ENCODE results near the gene CASK. TPM values are rescaled to one million over a fixed set of nuclear protein-coding genes. Genes with fewer than 3 reads are reported as not detected.

CASK gene
- total RNA-seq, 1 experiment from 2014 or later, result 29.4 TPM

DNA sequence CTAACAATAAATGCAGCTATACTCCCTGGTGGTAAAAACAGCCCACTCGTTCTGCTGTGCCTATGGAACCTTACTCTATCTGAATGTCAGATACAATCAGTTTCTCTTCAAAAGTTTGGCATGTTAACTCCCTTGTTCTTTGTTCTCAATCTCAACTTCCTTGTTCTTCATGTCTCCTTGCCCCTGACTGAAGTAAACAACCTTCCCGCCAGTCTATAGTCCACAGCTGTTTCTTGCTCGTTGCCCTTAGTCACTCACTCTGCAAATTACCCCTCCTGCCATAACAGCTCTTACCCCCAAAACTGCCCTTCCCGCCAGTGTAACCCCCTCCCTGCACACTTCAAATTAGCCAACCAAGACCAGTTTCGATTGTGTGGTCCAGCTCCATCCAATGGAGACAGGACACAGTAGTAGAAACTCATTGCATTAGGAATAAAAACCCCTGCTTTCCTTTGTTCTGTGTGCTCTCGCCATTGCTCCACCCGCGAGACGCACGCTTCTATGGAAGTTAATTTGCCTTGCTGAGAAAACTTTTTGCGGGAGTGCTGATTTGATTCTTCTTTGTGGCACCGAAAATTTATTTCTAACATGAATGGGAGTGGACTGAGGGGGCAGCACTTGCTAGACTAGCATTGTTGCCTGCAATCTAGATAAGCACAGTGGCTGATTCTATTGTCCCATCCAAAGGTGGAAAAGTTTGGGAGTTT lies 206.4 kb downstream of the CASK start:
- no peak for DNase-seq
- TF ChIP-seq, protein P1, sequence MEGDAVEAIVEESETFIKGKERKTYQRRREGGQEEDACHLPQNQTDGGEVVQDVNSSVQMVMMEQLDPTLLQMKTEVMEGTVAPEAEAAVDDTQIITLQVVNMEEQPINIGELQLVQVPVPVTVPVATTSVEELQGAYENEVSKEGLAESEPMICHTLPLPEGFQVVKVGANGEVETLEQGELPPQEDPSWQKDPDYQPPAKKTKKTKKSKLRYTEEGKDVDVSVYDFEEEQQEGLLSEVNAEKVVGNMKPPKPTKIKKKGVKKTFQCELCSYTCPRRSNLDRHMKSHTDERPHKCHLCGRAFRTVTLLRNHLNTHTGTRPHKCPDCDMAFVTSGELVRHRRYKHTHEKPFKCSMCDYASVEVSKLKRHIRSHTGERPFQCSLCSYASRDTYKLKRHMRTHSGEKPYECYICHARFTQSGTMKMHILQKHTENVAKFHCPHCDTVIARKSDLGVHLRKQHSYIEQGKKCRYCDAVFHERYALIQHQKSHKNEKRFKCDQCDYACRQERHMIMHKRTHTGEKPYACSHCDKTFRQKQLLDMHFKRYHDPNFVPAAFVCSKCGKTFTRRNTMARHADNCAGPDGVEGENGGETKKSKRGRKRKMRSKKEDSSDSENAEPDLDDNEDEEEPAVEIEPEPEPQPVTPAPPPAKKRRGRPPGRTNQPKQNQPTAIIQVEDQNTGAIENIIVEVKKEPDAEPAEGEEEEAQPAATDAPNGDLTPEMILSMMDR (conservative IDR thresholded peaks at IDR 0.05), result no peak
- TF ChIP-seq EZH2 (IDR thresholded peaks at IDR 0.05; ENCODE audit: low read depth), result no peak
- H3K4me2 ChIP-seq, result no peak overlapping the region
- H3K27me3 ChIP-seq (ENCODE audit: insufficient read depth, low read depth), result no peaks in the 10 kb centered on the region
- CTCF ChIA-PET, result no interaction called here
- no peak overlapping the region for H3K4me3 ChIP-seq
- no peaks in the 10 kb centered on the region for H3K79me2 ChIP-seq (ENCODE audit: low read depth)
- no peaks in the 10 kb centered on the region for H3F3A ChIP-seq (ENCODE audit: insufficient read depth, low read depth)
- no peak overlapping the region for H3K27ac ChIP-seq
- no peaks in the 10 kb centered on the region for H3K9me3 ChIP-seq (ENCODE audit: insufficient read depth, low read depth)
- intact Hi-C loops (cut with micrococcal nuclease; ENCODE audit: unreplicated experiment), result no loop called here
- no peaks in the 10 kb centered on the region for H4K20me1 ChIP-seq (ENCODE audit: insufficient read depth)
- H3K9me2 ChIP-seq (ENCODE audit: insufficient read depth), result no peaks in the 10 kb centered on the region
- no TSS peak for BruUV-seq (replicated peaks)
- no peaks in the 10 kb centered on the region for H3K4me1 ChIP-seq (replicated peaks; ENCODE audit: insufficient read depth)
- H2AFZ ChIP-seq, result no peak overlapping the region
- POLR2A ChIA-PET (ENCODE audit: unreplicated experiment), result no interaction called here
- H3K36me3 ChIP-seq (ENCODE audit: low read depth), result no peaks in the 10 kb centered on the region

DNA sequence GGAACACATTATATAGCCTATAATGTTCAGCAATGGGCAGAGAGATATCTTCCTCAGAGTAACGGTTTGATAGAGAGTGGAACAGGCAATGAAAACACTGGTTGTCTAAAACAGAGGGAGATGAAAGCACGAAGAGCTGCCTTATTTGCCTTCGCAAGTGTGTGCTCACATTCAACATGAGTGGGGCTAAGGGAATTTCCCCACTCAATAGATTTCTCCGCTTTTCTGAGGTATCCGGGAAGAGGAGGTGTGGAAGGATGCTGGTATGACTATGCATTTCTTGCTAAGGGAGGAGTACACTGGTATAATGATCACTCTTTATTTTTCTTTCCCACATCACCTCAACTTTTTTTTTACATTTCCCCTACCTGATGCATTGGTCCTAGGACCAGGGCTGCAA lies 207.1 kb downstream of the CASK start:
- no peaks in the 10 kb centered on the region for H3K4me1 ChIP-seq (replicated peaks; ENCODE audit: insufficient read depth)
- H4K20me1 ChIP-seq (ENCODE audit: insufficient read depth), result no peaks in the 10 kb centered on the region
- no peaks in the 10 kb centered on the region for H3K79me2 ChIP-seq (ENCODE audit: low read depth)
- no peak overlapping the region for H3K4me3 ChIP-seq
- H3K9me2 ChIP-seq (ENCODE audit: insufficient read depth), result no peaks in the 10 kb centered on the region
- intact Hi-C loops (cut with micrococcal nuclease; ENCODE audit: unreplicated experiment), result no loop called here
- no peak overlapping the region for H3K4me2 ChIP-seq
- DNase-seq, result no peak
- H3K36me3 ChIP-seq (ENCODE audit: low read depth), result no peaks in the 10 kb centered on the region
- CTCF ChIA-PET, result no interaction called here
- no TSS peak for BruUV-seq (replicated peaks)
- no peak overlapping the region for H3K27ac ChIP-seq
- H2AFZ ChIP-seq, result no peak overlapping the region
- TF ChIP-seq, protein P1 (conservative IDR thresholded peaks at IDR 0.05), result no peak
- TF ChIP-seq EZH2 (IDR thresholded peaks at IDR 0.05; ENCODE audit: low read depth), result no peak
- H3K27me3 ChIP-seq (ENCODE audit: insufficient read depth, low read depth), result no peaks in the 10 kb centered on the region
- no peaks in the 10 kb centered on the region for H3K9me3 ChIP-seq (ENCODE audit: insufficient read depth, low read depth)
- H3F3A ChIP-seq (ENCODE audit: insufficient read depth, low read depth), result no peaks in the 10 kb centered on the region
- POLR2A ChIA-PET (ENCODE audit: unreplicated experiment), result no interaction called here

DNA sequence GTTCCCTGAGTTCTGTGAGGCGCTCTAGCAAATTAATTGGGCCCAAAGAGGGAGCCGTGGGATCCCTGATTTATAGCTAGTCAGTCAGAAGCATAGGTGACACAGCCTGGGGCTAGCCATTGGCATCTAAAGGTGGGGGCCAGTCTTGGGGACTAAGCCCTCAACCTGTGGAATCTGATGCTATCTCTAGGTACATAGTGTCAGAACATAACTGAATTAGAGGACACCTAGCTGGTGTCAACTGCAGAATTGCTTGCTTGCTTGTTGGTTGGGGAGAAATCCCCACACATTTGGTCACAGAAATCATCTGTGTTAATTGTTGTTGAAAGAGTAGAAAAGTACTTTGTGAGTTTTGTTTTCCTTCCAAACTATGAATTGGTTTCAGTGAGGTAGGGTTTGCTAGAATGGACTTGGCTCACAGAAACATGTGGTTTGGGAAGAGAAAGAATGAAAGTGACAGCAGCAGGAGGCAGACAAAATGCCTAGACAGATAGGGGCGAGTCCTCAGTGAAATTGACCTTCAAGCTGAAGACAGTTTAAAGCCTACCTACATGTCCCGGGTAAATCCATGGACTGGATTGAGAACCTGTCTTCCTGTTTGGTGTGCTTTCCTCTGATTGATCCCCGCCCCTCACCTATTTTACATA lies 212.2 kb downstream of the CASK start:
- intact Hi-C loops (cut with micrococcal nuclease; ENCODE audit: unreplicated experiment), result no loop called here
- no peaks in the 10 kb centered on the region for H3K9me2 ChIP-seq (ENCODE audit: insufficient read depth)
- no peak overlapping the region for H3K4me3 ChIP-seq
- H3K27ac ChIP-seq, result no peak overlapping the region
- no TSS peak for BruUV-seq (replicated peaks)
- POLR2A ChIA-PET (ENCODE audit: unreplicated experiment), result no interaction called here
- H3K4me2 ChIP-seq, result no peak overlapping the region
- no peak for DNase-seq
- no peaks in the 10 kb centered on the region for H3F3A ChIP-seq (ENCODE audit: insufficient read depth, low read depth)
- TF ChIP-seq, protein P1 (conservative IDR thresholded peaks at IDR 0.05), result no peak
- no peak for TF ChIP-seq EZH2 (IDR thresholded peaks at IDR 0.05; ENCODE audit: low read depth)
- no peaks in the 10 kb centered on the region for H3K4me1 ChIP-seq (replicated peaks; ENCODE audit: insufficient read depth)
- H3K9me3 ChIP-seq (ENCODE audit: insufficient read depth, low read depth), result no peaks in the 10 kb centered on the region
- H3K36me3 ChIP-seq (ENCODE audit: low read depth), result no peaks in the 10 kb centered on the region
- H3K79me2 ChIP-seq (ENCODE audit: low read depth), result no peaks in the 10 kb centered on the region
- H2AFZ ChIP-seq, result no peak overlapping the region
- CTCF ChIA-PET, result no interaction called here
- H3K27me3 ChIP-seq (ENCODE audit: insufficient read depth, low read depth), result no peaks in the 10 kb centered on the region
- no peaks in the 10 kb centered on the region for H4K20me1 ChIP-seq (ENCODE audit: insufficient read depth)

Data from PC-9 (cell line).